ENCODE data around the gene B2M.
"Not testable (repeated sequence)": the region's sequence is repeated elsewhere in the genome, so short reads cannot be mapped to it uniquely, and the experiment has no call there.

B2M gene

DNA sequence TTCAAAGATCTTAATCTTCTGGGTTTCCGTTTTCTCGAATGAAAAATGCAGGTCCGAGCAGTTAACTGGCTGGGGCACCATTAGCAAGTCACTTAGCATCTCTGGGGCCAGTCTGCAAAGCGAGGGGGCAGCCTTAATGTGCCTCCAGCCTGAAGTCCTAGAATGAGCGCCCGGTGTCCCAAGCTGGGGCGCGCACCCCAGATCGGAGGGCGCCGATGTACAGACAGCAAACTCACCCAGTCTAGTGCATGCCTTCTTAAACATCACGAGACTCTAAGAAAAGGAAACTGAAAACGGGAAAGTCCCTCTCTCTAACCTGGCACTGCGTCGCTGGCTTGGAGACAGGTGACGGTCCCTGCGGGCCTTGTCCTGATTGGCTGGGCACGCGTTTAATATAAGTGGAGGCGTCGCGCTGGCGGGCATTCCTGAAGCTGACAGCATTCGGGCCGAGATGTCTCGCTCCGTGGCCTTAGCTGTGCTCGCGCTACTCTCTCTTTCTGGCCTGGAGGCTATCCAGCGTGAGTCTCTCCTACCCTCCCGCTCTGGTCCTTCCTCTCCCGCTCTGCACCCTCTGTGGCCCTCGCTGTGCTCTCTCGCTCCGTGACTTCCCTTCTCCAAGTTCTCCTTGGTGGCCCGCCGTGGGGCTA, at the start of gene B2M, which contains the start of gene PATL2:
TSS of gene B2M (plus strand) at position 422 of the 647 bp plus-strand sequence. CDS start at position 452, 30 bp downstream.
TSS of gene PATL2 (minus strand) at position 228 of the 647 bp plus-strand sequence. CDS start 34,833 bp downstream, outside the sequence.
- DNase-seq (ENCODE audit: low read depth in 2 of 3, low spot score in 1 of 3): peak; percentile 90 to 97 (median 95)

DNA sequence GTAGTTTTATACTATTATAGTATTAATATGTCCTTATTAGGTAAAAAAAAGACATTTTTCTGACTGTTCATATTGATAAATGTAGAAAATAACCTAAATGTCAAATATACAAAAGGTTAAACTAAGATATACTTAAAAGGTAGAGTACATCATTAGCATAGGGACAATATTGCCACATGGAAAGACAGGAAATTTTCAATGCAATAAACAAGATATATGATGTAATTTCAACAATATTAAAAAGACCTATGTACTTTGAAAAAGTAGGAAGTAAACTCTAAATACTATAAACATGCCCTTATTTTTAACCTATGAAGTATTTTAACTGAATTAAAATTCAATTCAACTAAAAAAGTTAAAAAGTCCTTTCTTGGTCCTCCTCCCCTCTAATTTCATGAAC, 49.7 kb upstream of the B2M start:
- DNase-seq (ENCODE audit: low read depth in 2 of 3, low spot score in 1 of 3): no peak

GRCh38 chr15:44662478-44663409, 48.6 kb upstream of the B2M start:
- DNase-seq (ENCODE audit: low read depth in 2 of 3, low spot score in 1 of 3): peak in 2 of 3 donors; percentile 72 to 76

- peak; percentile 95 to 99 (median 98) for DNase-seq (ENCODE audit: low read depth in 2 of 3, low spot score in 1 of 3)
Measured at GRCh38 chr15:44663410-44664308, 47.7 kb upstream of the B2M start, which contains the start of gene SPG11. Gene SPG11 (minus strand): TSS chr15:44663662. CDS start chr15:44663647, 15 bp downstream.

DNA sequence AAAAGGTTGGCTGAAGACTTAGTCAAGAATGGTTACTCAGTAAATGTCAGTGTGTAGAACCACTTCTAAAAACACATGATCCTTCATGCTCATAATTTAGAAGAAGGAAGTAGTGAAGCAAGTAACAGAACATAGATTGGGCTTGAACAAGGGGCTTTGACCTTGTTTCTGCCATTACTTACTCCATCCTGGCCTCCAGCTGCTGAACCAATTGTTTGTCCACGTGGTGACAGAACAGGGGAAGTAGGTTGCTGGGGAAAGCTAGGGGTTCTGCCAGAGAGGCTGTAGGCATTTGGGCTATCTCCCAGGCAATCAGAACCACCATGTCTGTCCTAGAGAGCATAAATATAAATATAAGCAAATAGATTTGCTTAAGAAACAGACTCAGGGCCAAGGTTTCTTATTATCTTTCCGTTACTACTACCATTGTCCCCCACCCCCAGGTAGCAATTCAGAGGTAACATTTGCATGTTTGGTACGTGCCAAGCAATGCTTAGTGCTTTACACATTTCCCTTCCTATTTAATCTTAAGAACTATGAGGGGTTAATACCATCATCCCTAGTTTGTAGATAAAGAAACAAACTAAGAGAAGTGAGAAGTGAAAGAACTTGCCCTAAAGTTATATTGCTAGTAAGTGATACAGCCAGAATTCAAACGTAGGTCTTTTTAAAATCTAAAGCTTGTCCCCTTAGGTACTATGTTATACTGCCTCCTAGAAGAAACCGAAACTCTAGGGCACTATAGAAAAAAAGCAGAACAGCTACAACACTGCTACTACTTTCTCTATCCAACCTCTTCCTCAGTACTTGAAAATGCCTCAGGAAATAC, 44.9 kb upstream of the B2M start:
- DNase-seq (ENCODE audit: low read depth in 2 of 3, low spot score in 1 of 3): no peak

- no peak for DNase-seq (ENCODE audit: low read depth in 2 of 3, low spot score in 1 of 3)
Measured at GRCh38 chr15:44667039-44667360, 44.3 kb upstream of the B2M start.

GRCh38 chr15:44668921-44669320, 42.4 kb upstream of the B2M start:
- DNase-seq (ENCODE audit: low read depth in 2 of 3, low spot score in 1 of 3): no peak

DNA sequence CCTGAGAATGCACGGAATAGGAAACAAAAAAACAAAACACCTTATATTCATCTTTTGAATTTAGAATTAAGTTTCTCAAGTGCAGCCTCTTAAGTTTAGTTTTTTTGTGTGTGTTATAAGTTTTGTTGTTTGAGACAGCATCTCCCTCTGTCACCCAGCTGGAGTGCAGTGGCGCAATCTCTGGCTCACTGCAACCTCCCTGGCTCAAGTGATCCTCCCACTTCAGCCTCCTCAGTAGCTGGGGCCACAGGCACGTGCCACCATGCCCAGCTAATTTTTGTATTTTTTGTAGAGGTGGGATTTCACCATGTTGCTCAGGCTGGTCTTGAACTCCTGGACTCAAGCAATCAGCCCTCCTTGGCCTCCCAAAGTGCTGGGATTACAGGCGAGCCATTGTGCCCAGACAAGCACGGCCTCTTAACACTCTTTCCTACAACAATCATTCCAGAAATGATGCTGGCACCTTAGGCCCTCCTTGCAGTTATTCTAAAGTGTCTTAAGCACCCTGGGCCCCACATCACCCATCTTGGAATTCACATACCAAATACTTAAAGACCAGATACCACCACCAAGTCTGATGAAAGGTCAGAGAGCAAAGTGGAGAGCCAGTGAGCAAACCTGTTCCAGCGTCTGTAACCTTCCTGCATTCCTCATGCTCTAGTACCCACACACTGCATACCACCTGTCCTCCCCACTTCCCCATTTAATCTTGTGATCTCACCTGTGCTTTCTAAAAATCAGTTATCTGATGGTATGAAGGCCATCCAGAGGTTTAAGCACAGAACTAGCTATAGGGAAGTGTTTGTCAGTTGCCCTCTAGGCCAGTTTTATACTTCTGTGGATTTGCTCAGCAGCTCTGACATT, 41.0 kb upstream of the B2M start:
- DNase-seq (ENCODE audit: low read depth in 2 of 3, low spot score in 1 of 3): no peak

- no peak for DNase-seq (ENCODE audit: low read depth in 2 of 3, low spot score in 1 of 3)
Measured at GRCh38 chr15:44673639-44674038, 37.7 kb upstream of the B2M start.

DNA sequence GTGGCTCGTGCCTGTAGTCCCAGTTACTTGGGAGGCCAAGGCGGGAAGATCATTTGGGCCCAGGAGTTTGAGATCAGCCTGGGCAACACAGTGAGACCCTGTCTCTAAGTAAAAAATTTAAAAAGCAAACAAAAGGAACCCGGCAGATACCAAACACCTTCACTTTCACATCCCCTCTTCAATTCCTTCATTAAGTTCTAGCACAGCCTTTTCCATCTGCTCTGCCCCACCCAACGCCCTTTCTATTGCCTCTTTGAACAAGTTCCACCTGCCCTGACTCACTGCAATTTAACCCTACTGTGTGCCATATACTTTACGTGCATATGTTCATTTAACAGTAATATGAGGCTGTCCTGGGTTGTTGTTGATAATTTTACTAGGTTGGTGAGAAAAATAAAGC, 35.4 kb upstream of the B2M start:
- DNase-seq (ENCODE audit: low read depth in 2 of 3, low spot score in 1 of 3): no peak

DNA sequence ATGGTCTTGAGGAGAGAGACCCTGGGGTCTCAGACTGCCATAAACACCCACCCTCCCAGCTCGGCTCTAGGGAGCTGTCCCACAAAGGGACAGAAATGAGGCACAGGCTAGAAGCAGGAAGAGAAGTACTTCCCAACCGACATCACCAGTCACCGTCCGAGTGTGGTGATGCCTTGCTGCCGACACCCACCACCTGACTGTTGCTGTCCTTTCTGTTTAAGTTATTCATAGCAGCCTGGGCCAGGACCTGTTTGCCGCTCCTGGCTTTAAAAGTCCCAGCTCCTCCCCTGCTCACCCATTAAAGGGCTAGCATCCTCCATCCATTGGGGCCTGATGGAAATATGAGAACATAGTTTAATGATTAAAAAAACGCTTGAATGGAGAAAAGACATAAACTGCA, 34.6 kb upstream of the B2M start:
- peak in 1 of 3 donors; percentile 25 for DNase-seq (ENCODE audit: low read depth in 2 of 3, low spot score in 1 of 3)

DNA sequence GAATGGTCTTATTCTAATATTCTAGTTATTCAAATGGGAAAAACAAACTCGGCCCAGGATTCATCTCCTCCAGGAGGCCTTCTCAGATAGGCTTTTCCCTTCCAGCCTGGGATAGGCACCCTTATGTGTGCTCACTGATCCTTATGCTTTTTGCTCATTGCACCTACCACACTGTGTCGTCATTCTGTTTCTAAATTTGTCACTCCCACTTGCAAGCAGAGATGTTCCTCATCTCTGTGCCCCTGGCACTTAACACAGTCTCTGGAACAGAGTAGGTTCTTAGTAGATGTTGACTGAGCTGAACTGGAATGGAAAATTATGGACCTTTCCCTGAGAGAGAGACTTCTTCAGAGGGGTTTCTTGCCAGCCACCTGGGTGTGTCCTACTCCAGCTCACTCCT, 29.1 kb upstream of the B2M start:
- DNase-seq (ENCODE audit: low read depth in 2 of 3, low spot score in 1 of 3): no peak

GRCh38 chr15:44682809-44683682, 28.3 kb upstream of the B2M start:
- DNase-seq (ENCODE audit: low read depth in 2 of 3, low spot score in 1 of 3): peak; percentile 63 to 70 (median 65)

DNA sequence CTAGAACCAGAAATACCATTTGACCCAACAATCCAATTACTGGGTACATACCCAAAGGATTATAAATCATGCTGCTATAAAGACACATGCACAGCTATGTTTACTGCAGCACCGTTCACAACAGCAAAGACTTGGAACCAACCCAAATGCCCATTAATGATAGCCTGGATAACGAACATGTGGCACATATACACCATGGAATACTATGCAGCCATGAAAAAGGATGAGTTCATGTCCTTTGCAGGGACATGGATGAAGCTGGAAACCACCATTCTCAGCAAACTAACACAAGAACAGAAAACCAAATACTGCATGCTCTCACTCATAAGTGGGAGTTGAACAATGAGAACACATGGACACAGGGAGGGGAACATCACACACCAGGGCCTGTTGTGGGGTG, 22.0 kb upstream of the B2M start:
- not testable (repeated sequence) for DNase-seq (ENCODE audit: low read depth in 2 of 3, low spot score in 1 of 3)

GRCh38 chr15:44690245-44690644, 21.1 kb upstream of the B2M start:
- not testable (repeated sequence) for DNase-seq (ENCODE audit: low read depth in 2 of 3, low spot score in 1 of 3)

DNA sequence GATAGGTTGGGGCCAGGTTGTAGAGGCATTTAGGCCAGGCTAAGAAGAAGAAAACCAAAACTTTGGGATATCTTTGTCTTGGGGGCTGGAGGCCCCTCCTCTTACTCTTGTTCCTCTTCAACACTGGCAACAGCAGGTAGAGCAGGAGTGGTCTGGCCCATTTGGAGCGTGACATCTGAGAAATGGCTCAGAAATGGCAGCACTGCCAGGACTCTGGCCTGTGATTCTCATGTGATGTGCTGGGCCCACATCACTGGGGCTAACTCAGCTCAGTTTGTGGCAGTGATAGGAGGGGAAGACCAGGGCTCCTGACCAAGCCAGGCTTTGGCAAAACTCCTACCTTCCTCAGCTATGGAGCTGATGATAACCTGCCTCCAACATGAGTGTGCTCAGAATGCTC, 18.7 kb upstream of the B2M start:
- DNase-seq (ENCODE audit: low read depth in 2 of 3, low spot score in 1 of 3): no peak

DNA sequence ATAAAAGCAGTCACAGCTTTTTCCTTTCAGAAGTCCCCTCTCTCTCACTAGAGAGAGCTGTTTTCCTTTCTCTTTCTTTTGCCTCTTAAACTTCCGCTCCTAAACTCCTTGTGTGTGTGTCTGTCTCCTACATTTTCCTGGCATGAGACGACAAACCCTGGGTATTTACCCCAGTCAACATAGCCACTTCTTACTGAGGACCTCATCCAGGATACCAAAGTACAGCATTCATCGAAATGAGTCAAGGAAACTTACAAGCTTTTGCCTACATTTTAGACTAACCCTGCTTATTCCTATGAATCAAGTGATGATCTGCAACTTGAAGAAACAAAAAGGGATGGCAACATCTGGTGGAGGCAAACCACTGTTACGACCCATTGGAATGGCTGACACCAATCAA, 16.9 kb upstream of the B2M start:
- no peak for DNase-seq (ENCODE audit: low read depth in 2 of 3, low spot score in 1 of 3)

- DNase-seq (ENCODE audit: low read depth in 2 of 3, low spot score in 1 of 3): no peak
Measured at GRCh38 chr15:44695294-44695693, 16.0 kb upstream of the B2M start.
